ENCODE results near the gene CLIP1. TPM values are rescaled to one million over a fixed set of nuclear protein-coding genes. Genes with fewer than 3 reads are reported as not detected.

Gene CLIP1
- total and polyA plus RNA-seq, 7 experiments from 2014 or later, result 13.6 to 89.3 (median 56.6) TPM

DNA sequence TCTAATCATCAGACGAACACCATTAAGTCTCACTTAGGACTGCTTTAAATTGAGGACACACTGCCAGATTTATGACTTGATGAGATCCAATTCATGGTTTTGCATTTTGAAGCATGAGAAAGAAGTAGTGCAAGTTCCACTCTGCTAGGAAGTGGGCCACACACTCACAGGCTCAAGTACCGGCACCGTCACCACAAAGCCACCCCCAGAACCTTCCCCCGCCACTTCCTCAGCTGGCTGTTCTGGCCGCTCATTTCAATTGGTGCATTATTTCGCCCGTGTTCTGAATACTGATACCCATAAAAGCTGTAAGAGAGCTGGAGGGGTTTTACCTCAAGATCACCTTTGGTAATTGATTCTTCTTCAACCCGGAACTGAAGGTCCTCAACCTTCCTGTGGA is 70.1 kb downstream of the CLIP1 start:
- no peaks in the 10 kb centered on the region for H3K9me3 ChIP-seq (ENCODE audit: control insufficient read depth in 2 of 3, low read length in 3 of 3)
- ATAC-seq (no peak), DNase-seq (no peak)
- peaks cover 0 to 7% (median 4%) of the 10 kb centered on the region in 7 donors for H3K4me1 Mint-ChIP-seq
- H3K4me3 ChIP-seq (ENCODE audit: low read length), result no peak overlapping the region
- H3K27ac Mint-ChIP-seq, result peak overlapping the region in 1 of 9 donors; percentile 50
- H3K9me3 Mint-ChIP-seq, result no peaks in the 10 kb centered on the region
- peaks cover 11 to 54% (median 31%) of the 10 kb centered on the region in 5 donors for H3K36me3 Mint-ChIP-seq
- H3K36me3 ChIP-seq (ENCODE audit: control insufficient read depth in 2 of 3, insufficient read depth in 3 of 3, low read length in 3 of 3), result peaks cover 3 to 56% (median 7%) of the 10 kb centered on the region in 3 experiments
- H3K4me1 ChIP-seq (ENCODE audit: control insufficient read depth in 2 of 2, insufficient read depth in 2 of 2, low read length in 2 of 2), result no peaks in the 10 kb centered on the region
- H3K27ac ChIP-seq (ENCODE audit: low read depth, low read length), result no peak overlapping the region
- H3K4me3 Mint-ChIP-seq, result no peak overlapping the region
- no peaks in the 10 kb centered on the region for H3K27me3 ChIP-seq (ENCODE audit: control insufficient read depth in 2 of 2, insufficient read depth in 2 of 2, low read length in 2 of 2)
- ChIA-PET CTCF (interaction anchor here (0.6 to 0.7 kb wide), 2 partner anchors 12 to 23 kb away, joined by 3 to 4 read pairs; no protein-coding TSS in a partner anchor), POLR2A (no interaction called here)
- intact Hi-C loops (cut with micrococcal nuclease), result loop anchor here in 1 of 2 donors (10.0 kb wide), 1 partner anchor 128 kb away; the partner anchor contains the start of gene DIABLO
- no peaks in the 10 kb centered on the region for H3K27me3 Mint-ChIP-seq

DNA sequence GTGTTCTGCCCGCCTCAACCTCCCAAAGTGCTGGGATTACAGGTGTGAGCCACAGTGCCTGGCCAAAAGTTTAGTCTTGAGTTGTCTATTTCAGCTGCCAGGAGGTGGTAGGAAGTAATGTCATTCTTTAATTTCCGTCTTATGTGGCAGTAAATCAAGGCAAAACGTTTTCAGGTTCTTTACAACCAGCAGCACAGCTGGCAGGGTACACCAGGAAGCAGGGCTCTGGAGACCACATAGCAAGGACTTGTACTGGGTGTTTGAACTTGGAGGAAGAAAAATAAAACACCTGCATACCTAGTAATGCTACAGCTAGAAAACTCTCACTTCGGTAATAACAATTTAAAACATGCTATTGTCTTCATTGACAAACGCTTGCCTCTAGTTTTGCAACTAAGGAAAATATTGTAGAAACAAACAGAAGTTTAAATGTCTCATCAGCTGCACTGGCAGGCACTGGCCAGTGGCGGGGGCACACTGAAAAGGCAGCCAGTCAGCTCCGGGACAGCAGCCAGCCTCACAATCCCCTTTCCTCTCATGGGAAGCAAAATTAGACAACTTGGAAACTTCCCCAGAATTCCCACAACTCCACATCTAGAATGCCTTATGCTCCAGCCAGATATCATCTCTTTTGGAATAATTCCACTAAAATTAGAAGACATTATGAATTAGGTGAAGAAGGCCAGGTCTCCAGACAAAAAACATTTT is 72.2 kb downstream of the CLIP1 start:
- Mint-ChIP-seq H3K4me3 (no peak overlapping the region), H3K27me3 (no peaks in the 10 kb centered on the region), H3K9me3 (no peaks in the 10 kb centered on the region), H3K4me1 (no peaks in the 10 kb centered on the region), H3K27ac (no peak overlapping the region), H3K36me3 (peaks cover 6 to 55% (median 24%) of the 10 kb centered on the region in 5 donors)
- POLR2A ChIA-PET, result no interaction called here
- CTCF ChIA-PET, result no interaction called here
- Histone ChIP-seq H3K36me3 (ENCODE audit: control insufficient read depth in 2 of 3, insufficient read depth in 3 of 3, low read length in 3 of 3) (peaks cover 3 to 52% (median 7%) of the 10 kb centered on the region in 3 experiments), H3K9me3 (ENCODE audit: control insufficient read depth in 2 of 3, low read length in 3 of 3) (no peaks in the 10 kb centered on the region), H3K27me3 (ENCODE audit: control insufficient read depth in 2 of 2, insufficient read depth in 2 of 2, low read length in 2 of 2) (no peaks in the 10 kb centered on the region), H3K4me3 (ENCODE audit: low read length) (no peak overlapping the region), H3K27ac (ENCODE audit: low read depth, low read length) (no peak overlapping the region), H3K4me1 (ENCODE audit: control insufficient read depth in 2 of 2, insufficient read depth in 2 of 2, low read length in 2 of 2) (no peaks in the 10 kb centered on the region)
- ATAC-seq, result no peak
- intact Hi-C loops (cut with micrococcal nuclease), result loop anchor here in 1 of 2 donors (10.0 kb wide), 1 partner anchor 125 kb away; the partner anchor contains the start of gene DIABLO
- no peak for DNase-seq

DNA sequence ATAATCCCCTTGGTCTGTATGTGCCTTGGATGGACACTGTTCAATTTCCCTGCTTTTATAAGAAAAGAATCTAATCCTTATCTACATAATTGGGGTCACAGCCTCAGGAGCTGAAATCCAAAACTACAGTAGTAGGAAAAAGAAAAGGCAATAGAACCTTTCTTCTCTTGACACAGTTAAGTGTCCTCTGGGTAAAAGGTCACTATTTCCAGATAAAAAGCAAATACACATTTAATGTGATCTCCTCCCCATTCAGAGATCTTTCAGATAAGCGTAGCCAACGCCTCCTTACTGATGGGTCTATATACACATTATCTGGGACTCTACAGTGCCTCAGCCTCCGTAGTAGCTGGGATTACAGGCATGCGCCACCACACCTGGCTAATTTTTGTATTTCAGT is 73.4 kb downstream of the CLIP1 start:
- no peak for ATAC-seq
- CTCF ChIA-PET, result no interaction called here

DNA sequence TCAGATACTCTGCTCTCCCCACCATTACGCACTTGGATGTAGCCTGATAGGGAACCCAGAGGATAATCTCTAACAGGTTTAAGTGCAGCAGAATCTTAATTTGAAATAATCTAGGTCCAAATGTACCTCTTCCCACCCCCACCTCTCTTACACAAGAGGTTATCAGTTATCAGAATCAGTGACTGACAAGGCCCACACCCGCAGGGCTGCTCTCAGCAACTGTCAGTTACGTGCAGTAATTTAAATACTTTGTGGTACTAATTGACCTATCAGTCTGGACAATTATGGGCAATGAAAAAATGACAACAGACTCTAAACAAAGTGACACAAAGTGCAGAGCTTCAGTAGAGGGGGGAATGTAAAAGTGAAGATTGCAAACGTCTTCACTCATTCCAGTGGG is 74.0 kb downstream of the CLIP1 start:
- H3K36me3 Mint-ChIP-seq, result peaks cover 0 to 45% (median 17%) of the 10 kb centered on the region in 5 donors
- Histone ChIP-seq H3K4me3 (ENCODE audit: low read length) (no peak overlapping the region), H3K27ac (ENCODE audit: low read depth, low read length) (no peak overlapping the region), H3K27me3 (ENCODE audit: control insufficient read depth in 2 of 2, insufficient read depth in 2 of 2, low read length in 2 of 2) (no peaks in the 10 kb centered on the region), H3K9me3 (ENCODE audit: control insufficient read depth in 2 of 3, low read length in 3 of 3) (no peaks in the 10 kb centered on the region), H3K36me3 (ENCODE audit: control insufficient read depth in 2 of 3, insufficient read depth in 3 of 3, low read length in 3 of 3) (peaks cover 0 to 37% (median 3%) of the 10 kb centered on the region in 3 experiments), H3K4me1 (ENCODE audit: control insufficient read depth in 2 of 2, insufficient read depth in 2 of 2, low read length in 2 of 2) (no peaks in the 10 kb centered on the region)
- no peaks in the 10 kb centered on the region for H3K27me3 Mint-ChIP-seq
- intact Hi-C loops (cut with micrococcal nuclease), result no loop called here
- ChIA-PET CTCF (no interaction called here), POLR2A (no interaction called here)
- H3K27ac Mint-ChIP-seq, result peak overlapping the region in 1 of 9 donors; percentile 38
- no peak overlapping the region for H3K4me3 Mint-ChIP-seq
- ATAC-seq (no peak), DNase-seq (no peak)
- no peaks in the 10 kb centered on the region for H3K9me3 Mint-ChIP-seq
- H3K4me1 Mint-ChIP-seq, result no peaks in the 10 kb centered on the region

More for the DNA sequence above, 73.4 kb downstream of the CLIP1 start:
- POLR2A ChIA-PET, result no interaction called here
- H3K4me3 ChIP-seq (ENCODE audit: low read length), result no peak overlapping the region
- no peak for DNase-seq
- intact Hi-C loops (cut with micrococcal nuclease), result no loop called here
- Mint-ChIP-seq H3K4me1 (no peaks in the 10 kb centered on the region), H3K4me3 (no peak overlapping the region), H3K9me3 (no peaks in the 10 kb centered on the region), H3K36me3 (peaks cover 0 to 49% (median 19%) of the 10 kb centered on the region in 5 donors), H3K27me3 (no peaks in the 10 kb centered on the region), H3K27ac (no peak overlapping the region)
- H3K4me1 ChIP-seq (ENCODE audit: control insufficient read depth in 2 of 2, insufficient read depth in 2 of 2, low read length in 2 of 2), result no peaks in the 10 kb centered on the region
- H3K36me3 ChIP-seq (ENCODE audit: control insufficient read depth in 2 of 3, insufficient read depth in 3 of 3, low read length in 3 of 3), result peaks cover 0 to 41% (median 3%) of the 10 kb centered on the region in 3 experiments
- H3K27ac ChIP-seq (ENCODE audit: low read depth, low read length), result no peak overlapping the region
- no peaks in the 10 kb centered on the region for H3K9me3 ChIP-seq (ENCODE audit: control insufficient read depth in 2 of 3, low read length in 3 of 3)
- H3K27me3 ChIP-seq (ENCODE audit: control insufficient read depth in 2 of 2, insufficient read depth in 2 of 2, low read length in 2 of 2), result no peaks in the 10 kb centered on the region

DNA sequence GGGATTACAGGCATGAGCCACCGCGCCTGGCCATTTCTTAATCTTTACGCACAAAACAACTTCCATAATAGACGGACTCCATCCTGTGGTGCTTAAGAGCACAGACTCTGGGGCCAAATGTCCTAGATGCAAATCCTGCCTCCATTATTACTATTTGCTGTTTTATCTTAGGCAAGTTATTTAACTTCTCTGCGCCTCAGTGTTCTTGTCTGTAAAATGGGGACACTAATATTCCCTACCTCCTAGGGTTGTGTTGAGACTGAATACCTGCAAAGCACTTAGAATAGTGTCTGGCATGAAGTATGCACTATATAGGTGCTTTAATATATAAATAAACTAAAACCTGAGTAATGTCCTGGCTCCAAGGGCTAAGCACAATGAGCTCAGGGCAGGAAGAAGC is 76.4 kb downstream of the CLIP1 start:
- Mint-ChIP-seq H3K36me3 (peaks cover 5 to 38% (median 14%) of the 10 kb centered on the region in 5 donors), H3K27me3 (no peaks in the 10 kb centered on the region), H3K4me1 (peaks cover 0 to 3% (median 0%) of the 10 kb centered on the region in 7 donors), H3K4me3 (no peak overlapping the region), H3K27ac (no peak overlapping the region), H3K9me3 (no peaks in the 10 kb centered on the region)
- Histone ChIP-seq H3K4me1 (ENCODE audit: control insufficient read depth in 2 of 2, insufficient read depth in 2 of 2, low read length in 2 of 2) (no peaks in the 10 kb centered on the region), H3K27ac (ENCODE audit: low read depth, low read length) (no peak overlapping the region), H3K4me3 (ENCODE audit: low read length) (no peak overlapping the region), H3K27me3 (ENCODE audit: control insufficient read depth in 2 of 2, insufficient read depth in 2 of 2, low read length in 2 of 2) (no peaks in the 10 kb centered on the region), H3K9me3 (ENCODE audit: control insufficient read depth in 2 of 3, low read length in 3 of 3) (no peaks in the 10 kb centered on the region), H3K36me3 (ENCODE audit: control insufficient read depth in 2 of 3, insufficient read depth in 3 of 3, low read length in 3 of 3) (peaks cover 0 to 22% (median 0%) of the 10 kb centered on the region in 3 experiments)
- CTCF ChIA-PET, result no interaction called here
- DNase-seq, result no peak
- intact Hi-C loops (cut with micrococcal nuclease), result no loop called here
- POLR2A ChIA-PET, result no interaction called here
- no peak for ATAC-seq

DNA sequence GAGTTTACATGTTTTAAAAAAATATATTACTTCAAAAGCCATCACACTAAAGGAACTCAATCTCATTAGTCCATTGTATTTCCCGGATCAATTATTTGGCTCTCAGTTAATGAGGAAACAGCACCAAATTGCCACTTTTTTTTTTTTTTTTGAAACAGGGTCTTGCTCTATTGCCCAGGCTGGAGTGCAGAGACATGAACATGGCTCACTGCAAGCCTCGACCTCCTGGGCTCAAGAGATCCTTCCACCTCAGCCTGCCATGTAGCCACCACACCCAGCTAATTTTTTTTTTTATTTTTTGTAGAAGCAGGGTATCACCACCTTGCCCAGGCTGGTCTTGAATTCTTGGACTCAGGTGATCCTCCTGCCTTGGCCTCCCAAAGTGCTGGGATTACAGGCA is 77.4 kb downstream of the CLIP1 start:
- H3K36me3 Mint-ChIP-seq, result peaks cover 7 to 36% (median 9%) of the 10 kb centered on the region in 5 donors
- H3K27me3 Mint-ChIP-seq, result no peaks in the 10 kb centered on the region
- H3K9me3 Mint-ChIP-seq, result no peaks in the 10 kb centered on the region
- no peaks in the 10 kb centered on the region for H3K27me3 ChIP-seq (ENCODE audit: control insufficient read depth in 2 of 2, insufficient read depth in 2 of 2, low read length in 2 of 2)
- intact Hi-C loops (cut with micrococcal nuclease), result no loop called here
- H3K4me1 Mint-ChIP-seq, result peaks cover 0 to 5% (median 0%) of the 10 kb centered on the region in 7 donors
- H3K27ac ChIP-seq (ENCODE audit: low read depth, low read length), result no peak overlapping the region
- H3K9me3 ChIP-seq (ENCODE audit: control insufficient read depth in 2 of 3, low read length in 3 of 3), result no peaks in the 10 kb centered on the region
- ChIA-PET POLR2A (interaction anchor here (0.6 kb wide), 1 partner anchor 402 kb away, joined by 3 read pairs; no protein-coding TSS in a partner anchor), CTCF (interaction anchor here (0.6 to 2.0 kb wide), 3 partner anchors 9 to 1027 kb away, joined by 3 to 5 read pairs (median 4); no protein-coding TSS in a partner anchor)
- peaks cover 0 to 18% (median 0%) of the 10 kb centered on the region in 3 experiments for H3K36me3 ChIP-seq (ENCODE audit: control insufficient read depth in 2 of 3, insufficient read depth in 3 of 3, low read length in 3 of 3)
- H3K27ac Mint-ChIP-seq, result no peak overlapping the region
- H3K4me3 Mint-ChIP-seq, result no peak overlapping the region
- no peak for DNase-seq
- no peaks in the 10 kb centered on the region for H3K4me1 ChIP-seq (ENCODE audit: control insufficient read depth in 2 of 2, insufficient read depth in 2 of 2, low read length in 2 of 2)
- ATAC-seq, result no peak
- H3K4me3 ChIP-seq (ENCODE audit: low read length), result no peak overlapping the region
